A204.1 (cell line): ENCODE measurements around the gene DGKA.

ENCODE experiments used
- FAIRE-seq: peaks from 2 replicates; lab custom pipeline; 2012; peaks lifted over from hg19 to GRCh38; lab: Jason Lieb, UNC

The DGKA gene

GRCh38 chr12:55931780-55932550, 1.0 kb downstream of the DGKA start:
- no peak for FAIRE-seq

- FAIRE-seq = no peak
Measured at GRCh38 chr12:55932551-55932910, 1.6 kb downstream of the DGKA start.

- FAIRE-seq = no peak
Measured at GRCh38 chr12:55933169-55933798, 2.3 kb downstream of the DGKA start.

GRCh38 chr12:55933799-55934742, 3.1 kb downstream of the DGKA start:
- no peak for FAIRE-seq

- FAIRE-seq = no peak
Measured at GRCh38 chr12:55934773-55935172, 3.8 kb downstream of the DGKA start.

GRCh38 chr12:55935738-55936151, 4.8 kb downstream of the DGKA start:
- no peak for FAIRE-seq

- no peak for FAIRE-seq
Measured at GRCh38 chr12:55937981-55938380, 7.0 kb downstream of the DGKA start.

GRCh38 chr12:55938826-55939501, 8.0 kb downstream of the DGKA start:
- no peak for FAIRE-seq

- no peak for FAIRE-seq
Measured at GRCh38 chr12:55940065-55940732, 9.2 kb downstream of the DGKA start.

- FAIRE-seq = no peak
Measured at GRCh38 chr12:55942055-55942454, 11.1 kb downstream of the DGKA start.

GRCh38 chr12:55942577-55943136, 11.7 kb downstream of the DGKA start:
- no peak for FAIRE-seq

GRCh38 chr12:55946553-55946952, 15.6 kb downstream of the DGKA start:
- FAIRE-seq = no peak

- FAIRE-seq = no peak
Measured at GRCh38 chr12:55955344-55955743, 24.4 kb downstream of the DGKA start.

GRCh38 chr12:55955800-55956508, 25.0 kb downstream of the DGKA start:
- no peak for FAIRE-seq

- no peak for FAIRE-seq
Measured at GRCh38 chr12:55957106-55957859, 26.3 kb downstream of the DGKA start.

GRCh38 chr12:55963760-55964159, 32.8 kb downstream of the DGKA start:
- FAIRE-seq = no peak

GRCh38 chr12:55965240-55965639, 34.3 kb downstream of the DGKA start:
- FAIRE-seq = no peak

GRCh38 chr12:55965941-55966407, 35.0 kb downstream of the DGKA start, which contains the start of gene PMEL:
TSS of gene PMEL (minus strand) at chr12:55966042. CDS start at chr12:55966011, 31 bp downstream.
- FAIRE-seq = no peak

GRCh38 chr12:55966408-55967281, 35.7 kb downstream of the DGKA start, which contains the start of gene CDK2:
TSS of gene CDK2 (plus strand) at chr12:55966830. CDS start at chr12:55967009, 179 bp downstream.
- no peak for FAIRE-seq
